Colonic mucosa (tissue), 4 donors: ENCODE data around the gene SAE1. TPM values are rescaled to one million over a fixed set of nuclear protein-coding genes. Genes with fewer than 3 reads are reported as not detected.

ENCODE experiments used
- DNase-seq: peaks from one replicate; pipeline ENCODE4 v3.0.0-alpha.2; 2020
- H3K27ac ChIP-seq: fragments of 200-600 bp; one replicate; pipeline ENCODE4 v1.8.0; 2021
- H3K27me3 ChIP-seq: fragments of 200-600 bp; one replicate; pipeline ENCODE4 v1.8.0; 2021
- H3K36me3 ChIP-seq: fragments of 200-600 bp; one replicate; pipeline ENCODE4 v1.8.0; 2021
- H3K4me1 ChIP-seq: fragments of 200-600 bp; one replicate; pipeline ENCODE4 v1.8.0; 2021; ENCODE audit warnings: mild to moderate bottlenecking
- H3K4me3 ChIP-seq: fragments of 200-600 bp; one replicate; pipeline ENCODE4 v1.8.0; 2021
- H3K9ac ChIP-seq, 2 donors: one replicate each; pipeline ENCODE4 v1.7.0; 2013; ENCODE audit warnings: control low read depth in 2 of 2, low read depth in 2 of 2, low read length in 2 of 2
- H3K9me3 ChIP-seq: fragments of 200-600 bp; one replicate; pipeline ENCODE4 v1.8.0; 2021
- intact Hi-C: fragments of 100-400 bp; cut with DNase I; formaldehyde crosslinking; loops from one replicate; pipeline ENCODE4 v1.14.1; 2022
- total RNA-seq, 2 donors: library from RNA; stranded (reverse); fragmentation: NEBNext Ultra II Directional in 1 of 2; extraction: Animal tissue kit (Norgen Biotek cat#: 25700) in 1 of 2; gene quantifications; one replicate each; pipeline ENCODE4 v1.2.1, GENCODE V29; 2021
- TF ChIP-seq, protein P1 (sequence below): fragments of 200-600 bp; IDR thresholded peaks from one replicate; pipeline ENCODE4 v1.8.0; 2022; ENCODE audit warnings: antibody characterized with exemption, mild to moderate bottlenecking
- donor health status: healthy.
- donor health status: DM: no; HTN: no; CAD: no.
- donor health status: DM: no; HTN: no; CAD: no.

Gene SAE1
- total RNA-seq, 2 donors from 2014 or later, result 64.5 to 92.0 TPM

DNA sequence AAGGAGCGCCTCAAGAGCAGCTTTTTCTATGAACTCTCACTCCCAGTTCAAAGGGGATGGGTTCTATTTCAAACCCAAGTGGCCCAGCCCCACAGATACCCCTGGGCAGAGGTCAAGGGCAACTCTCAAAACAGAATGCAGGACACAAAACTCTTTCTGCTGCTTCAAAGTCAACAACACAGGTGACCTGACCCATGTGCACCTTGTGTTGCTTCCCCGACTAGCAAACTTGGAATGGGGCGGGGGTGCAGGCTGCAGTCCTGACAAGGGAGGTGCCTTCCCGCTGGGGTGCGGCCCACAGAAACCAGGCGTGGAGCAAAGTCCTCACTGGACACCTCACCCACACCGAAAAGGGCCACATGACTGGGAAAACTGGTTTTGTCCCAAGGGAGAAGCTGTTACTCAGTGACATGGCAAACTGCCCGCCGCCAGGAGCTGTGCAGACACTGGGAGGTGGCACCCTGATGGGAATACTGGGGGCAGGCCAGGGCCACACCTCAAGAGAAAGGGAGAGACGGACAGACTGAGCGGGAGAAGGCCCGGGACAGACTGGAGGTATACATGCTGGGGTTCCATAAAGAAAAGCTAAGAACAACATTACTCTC, 34.4 kb upstream of the SAE1 start:
- no peaks in the 10 kb centered on the region for H3K36me3 ChIP-seq
- TF ChIP-seq, protein P1, sequence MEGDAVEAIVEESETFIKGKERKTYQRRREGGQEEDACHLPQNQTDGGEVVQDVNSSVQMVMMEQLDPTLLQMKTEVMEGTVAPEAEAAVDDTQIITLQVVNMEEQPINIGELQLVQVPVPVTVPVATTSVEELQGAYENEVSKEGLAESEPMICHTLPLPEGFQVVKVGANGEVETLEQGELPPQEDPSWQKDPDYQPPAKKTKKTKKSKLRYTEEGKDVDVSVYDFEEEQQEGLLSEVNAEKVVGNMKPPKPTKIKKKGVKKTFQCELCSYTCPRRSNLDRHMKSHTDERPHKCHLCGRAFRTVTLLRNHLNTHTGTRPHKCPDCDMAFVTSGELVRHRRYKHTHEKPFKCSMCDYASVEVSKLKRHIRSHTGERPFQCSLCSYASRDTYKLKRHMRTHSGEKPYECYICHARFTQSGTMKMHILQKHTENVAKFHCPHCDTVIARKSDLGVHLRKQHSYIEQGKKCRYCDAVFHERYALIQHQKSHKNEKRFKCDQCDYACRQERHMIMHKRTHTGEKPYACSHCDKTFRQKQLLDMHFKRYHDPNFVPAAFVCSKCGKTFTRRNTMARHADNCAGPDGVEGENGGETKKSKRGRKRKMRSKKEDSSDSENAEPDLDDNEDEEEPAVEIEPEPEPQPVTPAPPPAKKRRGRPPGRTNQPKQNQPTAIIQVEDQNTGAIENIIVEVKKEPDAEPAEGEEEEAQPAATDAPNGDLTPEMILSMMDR, result no peak
- H3K27me3 ChIP-seq, result no peaks in the 10 kb centered on the region
- H3K4me1 ChIP-seq, result peaks cover 34% of the 10 kb centered on the region
- DNase-seq, result peak; percentile 99
- intact Hi-C loops, result no loop called here
- peak overlapping the region; percentile 91 for H3K27ac ChIP-seq
- H3K9ac ChIP-seq, result peak overlapping the region; percentile 45 to 95
- H3K9me3 ChIP-seq, result no peaks in the 10 kb centered on the region
- no peak overlapping the region for H3K4me3 ChIP-seq

DNA sequence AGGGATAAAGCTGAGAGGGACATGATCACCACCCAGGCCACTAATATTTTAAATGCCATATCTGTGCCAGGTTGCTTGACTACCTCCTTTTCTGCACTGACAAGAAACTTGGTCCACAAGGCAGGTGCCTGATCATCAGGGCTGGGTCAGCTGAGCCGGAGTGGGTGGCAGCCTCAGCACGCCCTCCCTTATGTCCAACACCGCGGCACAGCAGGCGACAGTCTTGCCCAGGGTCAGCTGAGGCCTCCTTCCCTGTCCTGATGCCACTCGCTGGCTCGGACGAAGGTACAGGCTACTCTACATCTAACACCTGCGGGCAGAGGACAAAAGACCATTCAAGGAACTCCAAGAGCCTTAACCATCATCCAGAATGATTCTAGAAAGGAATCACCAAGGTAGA, 33.9 kb upstream of the SAE1 start:
- no peaks in the 10 kb centered on the region for H3K36me3 ChIP-seq
- peak overlapping the region; percentile 91 for H3K27ac ChIP-seq
- TF ChIP-seq, protein P1, result no peak
- no peak overlapping the region for H3K4me3 ChIP-seq
- intact Hi-C loops, result no loop called here
- H3K9me3 ChIP-seq, result no peaks in the 10 kb centered on the region
- peak; percentile 51 for DNase-seq
- H3K9ac ChIP-seq, result peak overlapping the region; percentile 58 to 95
- peaks cover 34% of the 10 kb centered on the region for H3K4me1 ChIP-seq
- H3K27me3 ChIP-seq, result no peaks in the 10 kb centered on the region

DNA sequence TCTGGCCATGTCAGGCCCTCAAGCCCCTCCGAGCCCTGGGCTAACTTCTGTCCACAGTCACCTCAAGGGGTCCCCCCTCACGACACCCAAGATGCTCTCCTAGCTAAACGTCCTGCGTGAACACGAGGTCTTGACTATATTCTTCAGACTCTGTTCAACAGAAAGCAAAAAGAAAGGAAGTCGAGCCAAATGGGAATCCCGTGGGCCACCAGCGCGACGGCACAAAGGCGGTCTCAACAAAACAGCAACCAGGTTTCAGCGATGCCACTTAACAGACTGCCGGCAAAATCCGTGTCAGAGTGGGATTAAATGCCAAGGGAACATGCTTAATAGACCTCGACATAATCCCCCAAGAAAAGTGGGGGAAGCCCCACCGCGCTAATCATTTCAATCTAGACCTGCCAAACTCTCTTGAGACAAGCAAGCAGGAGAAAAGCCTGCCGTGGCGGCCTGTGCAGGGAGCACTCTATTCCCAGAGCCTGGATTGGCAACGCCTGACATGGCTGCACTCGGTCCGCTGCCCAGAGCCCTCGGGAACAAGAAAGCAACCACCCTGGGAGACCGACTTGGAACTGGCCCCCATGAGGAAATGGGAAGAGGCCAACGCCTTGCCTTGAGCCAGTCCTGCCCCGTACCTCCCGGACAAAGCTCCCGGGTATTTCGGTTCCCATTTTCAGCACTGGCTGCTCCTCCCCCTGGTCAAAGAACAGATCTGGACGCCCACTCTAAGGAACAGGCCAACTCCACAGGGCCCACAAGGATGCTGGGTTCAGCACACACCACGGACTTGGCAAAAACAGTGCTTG, 33.0 kb upstream of the SAE1 start:
- Histone ChIP-seq H3K9me3 (no peaks in the 10 kb centered on the region), H3K27me3 (no peaks in the 10 kb centered on the region), H3K4me1 (peaks cover 34% of the 10 kb centered on the region), H3K27ac (peak overlapping the region; percentile 91), H3K4me3 (no peak overlapping the region), H3K36me3 (no peaks in the 10 kb centered on the region), H3K9ac (peak overlapping the region; percentile 58 to 95)
- DNase-seq, result peak; percentile 42
- intact Hi-C loops, result no loop called here
- TF ChIP-seq, protein P1, result no peak

DNA sequence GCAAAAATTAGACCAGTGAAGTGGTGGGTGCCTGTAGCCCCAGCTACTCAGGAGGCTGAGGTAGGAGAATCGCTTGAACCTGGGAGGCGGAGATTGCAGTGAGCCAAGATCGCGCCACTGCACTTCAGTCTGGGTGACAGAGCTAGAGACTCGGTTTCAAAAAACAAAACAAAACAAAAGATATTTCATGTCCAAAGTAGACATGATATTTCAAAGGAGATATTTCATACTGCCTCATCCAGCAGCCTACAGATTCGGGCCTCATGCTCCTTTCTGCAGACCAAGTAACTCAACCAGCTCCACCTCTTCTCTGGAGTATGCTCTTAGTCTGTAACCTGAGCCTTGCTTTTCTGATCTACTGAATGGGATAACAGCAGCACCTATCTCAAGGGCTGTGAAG, 32.0 kb upstream of the SAE1 start:
- DNase-seq, result no peak
- Histone ChIP-seq H3K9me3 (no peaks in the 10 kb centered on the region), H3K4me1 (peaks cover 34% of the 10 kb centered on the region), H3K27me3 (no peaks in the 10 kb centered on the region), H3K9ac (peak overlapping the region in 1 of 2 donors; percentile 14), H3K36me3 (no peaks in the 10 kb centered on the region), H3K4me3 (no peak overlapping the region), H3K27ac (no peak overlapping the region)
- intact Hi-C loops, result no loop called here
- TF ChIP-seq, protein P1, result no peak

DNA sequence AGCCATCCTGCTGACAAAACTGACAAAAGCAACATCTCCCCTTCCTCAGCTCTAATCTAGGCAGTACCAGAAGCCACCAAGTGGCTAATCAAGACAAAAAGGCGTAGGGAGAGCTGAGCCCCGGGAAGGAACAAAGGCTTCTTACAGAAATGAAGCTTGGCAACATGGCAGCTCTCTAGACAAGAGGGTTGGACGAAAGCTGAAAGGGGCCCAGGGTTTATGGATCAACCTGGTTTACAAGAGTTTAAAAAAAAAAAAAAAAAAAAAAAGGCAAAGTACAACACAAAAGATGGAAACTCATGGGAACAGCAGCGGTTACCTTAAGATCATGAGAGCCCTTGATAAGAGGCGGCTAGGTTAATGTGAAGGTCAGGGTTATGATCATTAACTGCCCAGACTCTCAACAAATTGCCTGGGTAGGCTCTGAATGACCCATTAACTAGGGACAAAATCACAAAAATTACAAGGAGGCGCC, 31.0 kb upstream of the SAE1 start:
- no peaks in the 10 kb centered on the region for H3K27me3 ChIP-seq
- H3K9ac ChIP-seq, result no peak overlapping the region
- no peak for DNase-seq
- TF ChIP-seq, protein P1, result no peak
- no peaks in the 10 kb centered on the region for H3K36me3 ChIP-seq
- H3K4me1 ChIP-seq, result peaks cover 27% of the 10 kb centered on the region
- no peak overlapping the region for H3K27ac ChIP-seq
- intact Hi-C loops, result no loop called here
- no peak overlapping the region for H3K4me3 ChIP-seq
- H3K9me3 ChIP-seq, result no peaks in the 10 kb centered on the region
